Astrocyte (in vitro differentiated cells and primary cell): ENCODE results near the gene ZNF443.

Source experiments
- EZH2 ChIP-seq: IDR thresholded peaks from 2 replicates; pipeline ENCODE4 v1.6.1; 2012; ENCODE audit warnings: mild to moderate bottlenecking, low read length, inconsistent platforms; ENCODE audit not compliant: insufficient read depth
- TF ChIP-seq, protein P1 (sequence below): IDR thresholded peaks from 2 replicates; pipeline ENCODE4 v1.5.1; 2011; ENCODE audit warnings: low read depth, mild to moderate bottlenecking, inconsistent platforms, low read length, moderate library complexity; ENCODE audit not compliant: insufficient read depth

GRCh38 chr19:12482509-12482886 lies 41.7 kb upstream of the ZNF443 start:
- TF ChIP-seq, protein P1, sequence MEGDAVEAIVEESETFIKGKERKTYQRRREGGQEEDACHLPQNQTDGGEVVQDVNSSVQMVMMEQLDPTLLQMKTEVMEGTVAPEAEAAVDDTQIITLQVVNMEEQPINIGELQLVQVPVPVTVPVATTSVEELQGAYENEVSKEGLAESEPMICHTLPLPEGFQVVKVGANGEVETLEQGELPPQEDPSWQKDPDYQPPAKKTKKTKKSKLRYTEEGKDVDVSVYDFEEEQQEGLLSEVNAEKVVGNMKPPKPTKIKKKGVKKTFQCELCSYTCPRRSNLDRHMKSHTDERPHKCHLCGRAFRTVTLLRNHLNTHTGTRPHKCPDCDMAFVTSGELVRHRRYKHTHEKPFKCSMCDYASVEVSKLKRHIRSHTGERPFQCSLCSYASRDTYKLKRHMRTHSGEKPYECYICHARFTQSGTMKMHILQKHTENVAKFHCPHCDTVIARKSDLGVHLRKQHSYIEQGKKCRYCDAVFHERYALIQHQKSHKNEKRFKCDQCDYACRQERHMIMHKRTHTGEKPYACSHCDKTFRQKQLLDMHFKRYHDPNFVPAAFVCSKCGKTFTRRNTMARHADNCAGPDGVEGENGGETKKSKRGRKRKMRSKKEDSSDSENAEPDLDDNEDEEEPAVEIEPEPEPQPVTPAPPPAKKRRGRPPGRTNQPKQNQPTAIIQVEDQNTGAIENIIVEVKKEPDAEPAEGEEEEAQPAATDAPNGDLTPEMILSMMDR: no peak
- TF ChIP-seq EZH2: no peak
